HCT116 (cell line): ENCODE data around the gene UROS. TPM values are rescaled to one million over a fixed set of nuclear protein-coding genes. Genes with fewer than 3 reads are reported as not detected.

Experiments
- ATAC-seq: fragments of 200-7000 bp; cut with Tn5 transposase; 2 replicates; pipeline ENCODE4 v1.9.1; 2020; ENCODE audit warnings: mild to moderate bottlenecking, moderate library complexity
- BruUV-seq: library from RNA; stranded (reverse); fragments of 400-500 nt; replicated peaks from 2 replicates; lab custom pipeline; 2021; lab: Mats Ljungman, UMichigan
- CTCF ChIA-PET: fragments of 300-600 bp; sonication (Branson Sonifier 250); formaldehyde crosslinking; loops from one replicate; lab custom pipeline; 2021; ENCODE audit warnings: antibody characterized with exemption; lab: Charles Lee
- POLR2A ChIA-PET: fragments of 300-600, 350-600 bp; sonication (Branson Sonifier 250); formaldehyde crosslinking; loops from one replicate; lab custom pipeline; 2021; ENCODE audit warnings: antibody characterized with exemption; lab: Charles Lee
- RAD21 ChIA-PET, 2 experiments: fragments of 300-600 bp; sonication (Branson Sonifier 250); formaldehyde crosslinking; loops; one replicate each; lab custom pipeline; 2023; ENCODE audit warnings: low total read pairs in 2 of 2; ENCODE audit not compliant: uncharacterized antibody in 2 of 2, unreplicated experiment in 2 of 2, low non-redundant PET in 1 of 2; lab: Charles Lee
- DNase-seq: peaks from one replicate; pipeline ENCODE4 v3.0.0-alpha.2; 2010; ENCODE audit warnings: low read depth, low spot score
- H2AFZ ChIP-seq: fragments of 200-600 bp; shearing (Covaris generic), sonication (generic); 2 replicates; pipeline ENCODE4 v1.6.1; 2017; ENCODE audit warnings: low read depth, mixed run types, mixed read lengths, antibody characterized with exemption, low read length; ENCODE audit not compliant: poor library complexity, severe bottlenecking
- H3K27ac ChIP-seq: 2 replicates; pipeline ENCODE4 v1.5.1; 2012; ENCODE audit warnings: low read depth, low read length
- H3K27me3 ChIP-seq: fragments of 200-600 bp; sonication (generic); 2 replicates; pipeline ENCODE4 v1.6.1; 2016; ENCODE audit warnings: mixed run types, low read length, mixed read lengths; ENCODE audit not compliant: insufficient read depth
- H3K36me3 ChIP-seq, 2 experiments: fragments of 200-500 bp in 1 of 2; fragments of 200-600 bp in 1 of 2; sonication (Bioruptor generic) in 1 of 2; sonication (generic) in 1 of 2; 2 replicates each; pipeline versions ENCODE4 v1.5.1 to v1.6.1; 2014 to 2016; ENCODE audit warnings: low read length in 2 of 2, inconsistent platforms in 1 of 2, mixed read lengths in 1 of 2, mixed run types in 1 of 2; ENCODE audit not compliant: insufficient read depth in 2 of 2, control insufficient read depth in 1 of 2
- H3K4me1 ChIP-seq, 2 experiments: fragments of 200-600 bp in 1 of 2; sonication (generic) in 1 of 2; 2 replicates each; pipeline versions ENCODE4 v1.5.1 to v1.6.1; 2012 to 2017; ENCODE audit warnings: low read length in 2 of 2, inconsistent platforms in 1 of 2, mild to moderate bottlenecking in 1 of 2, mixed read lengths in 1 of 2, mixed run types in 1 of 2, moderate library complexity in 1 of 2; ENCODE audit not compliant: insufficient read depth in 2 of 2, control insufficient read depth in 1 of 2
- H3K4me2 ChIP-seq: fragments of 200-600 bp; sonication (generic); 2 replicates; pipeline ENCODE4 v1.6.1; 2017; ENCODE audit warnings: mixed run types, low read length, mixed read lengths
- H3K4me3 ChIP-seq, 2 experiments: fragments of 200-600 bp in 1 of 2; sonication (generic) in 1 of 2; replicated peaks in 1 of 2; 2 replicates each; pipeline ENCODE4 v1.5.1; 2011 to 2016; ENCODE audit warnings: low read length in 2 of 2, control low read depth in 1 of 2, low read depth in 1 of 2, mild to moderate bottlenecking in 1 of 2, mixed read lengths in 1 of 2, mixed run types in 1 of 2
- H3K79me2 ChIP-seq: fragments of 200-600 bp; sonication (generic); 2 replicates; pipeline ENCODE4 v1.6.1; 2017; ENCODE audit warnings: mild to moderate bottlenecking, mixed run types, low read length, moderate library complexity, mixed read lengths; ENCODE audit not compliant: insufficient read depth
- H3K9ac ChIP-seq: fragments of 200-600 bp; sonication (generic); 2 replicates; pipeline ENCODE4 v1.6.1; 2016; ENCODE audit warnings: low read length, mixed read lengths
- H3K9me2 ChIP-seq: fragments of 200-600 bp; sonication (generic), shearing (Covaris generic); 2 replicates; pipeline ENCODE4 v1.6.1; 2017; ENCODE audit warnings: mixed run types, mild to moderate bottlenecking, moderate library complexity; ENCODE audit not compliant: insufficient read depth
- H3K9me3 ChIP-seq, 2 experiments: fragments of 200-500 bp in 1 of 2; fragments of 200-600 bp in 1 of 2; sonication (Bioruptor generic) in 1 of 2; sonication (generic) in 1 of 2; 2 replicates each; pipeline ENCODE4 v1.6.1; 2014 to 2017; ENCODE audit warnings: low read length in 2 of 2, mixed read lengths in 2 of 2, inconsistent platforms in 1 of 2, low read depth in 1 of 2, mild to moderate bottlenecking in 1 of 2, mixed run types in 1 of 2, moderate library complexity in 1 of 2; ENCODE audit not compliant: control insufficient read depth in 1 of 2, insufficient read depth in 1 of 2
- H4K20me1 ChIP-seq: fragments of 200-600 bp; sonication (generic), shearing (Covaris generic); 2 replicates; pipeline ENCODE4 v1.6.1; 2017; ENCODE audit warnings: mixed run types, mild to moderate bottlenecking, moderate library complexity; ENCODE audit not compliant: insufficient read depth
- ATF3 ChIP-seq: IDR thresholded peaks from 2 replicates; pipeline ENCODE4 v1.6.1; 2012
- JUND ChIP-seq: IDR thresholded peaks from 2 replicates; pipeline ENCODE4 v1.6.1; 2012
- POLR2A ChIP-seq: IDR thresholded peaks from 2 replicates; pipeline ENCODE4 v1.7.0; 2011; ENCODE audit warnings: borderline replicate concordance; ENCODE audit not compliant: insufficient read depth, insufficient read length; ENCODE audit errors: extremely low read depth
- SIN3A ChIP-seq: IDR thresholded peaks from 2 replicates; pipeline ENCODE4 v1.6.1; 2012; ENCODE audit warnings: low read depth
- SP1 ChIP-seq: IDR thresholded peaks from 2 replicates; pipeline ENCODE4 v1.6.1; 2012; ENCODE audit warnings: low read depth
- SRF ChIP-seq: IDR thresholded peaks from 2 replicates; pipeline ENCODE4 v1.6.1; 2012; ENCODE audit warnings: low read depth
- TCF7L2 ChIP-seq: IDR thresholded peaks from 2 replicates; pipeline ENCODE4 v1.7.0; 2011; ENCODE audit warnings: borderline replicate concordance, inconsistent platforms; ENCODE audit not compliant: insufficient read depth, insufficient read length; ENCODE audit errors: extremely low read depth
- YY1 ChIP-seq: IDR thresholded peaks from 2 replicates; pipeline ENCODE4 v1.6.1; 2011; ENCODE audit warnings: low read length, low read depth, moderate library complexity, mild to moderate bottlenecking; ENCODE audit not compliant: insufficient replicate concordance; ENCODE audit errors: extremely low read depth
- ZFX ChIP-seq: fragments of 450-650 bp; IDR thresholded peaks from 2 replicates; pipeline ENCODE4 v1.6.1; 2017
- ZNF274 ChIP-seq: fragments of 200-500 bp; sonication (Bioruptor generic); IDR thresholded peaks from 2 replicates; pipeline ENCODE4 v1.6.1; 2014; ENCODE audit warnings: mild to moderate bottlenecking, low read depth, low read length, inconsistent platforms
- intact Hi-C: fragments of 100-400 bp; cut with micrococcal nuclease; formaldehyde crosslinking; loops from 2 replicates; pipeline ENCODE4 v1.10.0; 2022
- total RNA-seq: library from RNA; stranded (reverse); gene quantifications from one replicate; pipeline ENCODE4 v1.2.1, GENCODE V29; 2021; ENCODE audit not compliant: unreplicated experiment
- TF ChIP-seq, protein P1 (sequence below), 3 experiments: fragments of 200-600 bp in 1 of 3; sonication (generic) in 1 of 3; IDR thresholded peaks in 2 of 3; conservative IDR thresholded peaks in 1 of 3; 2 replicates each; pipeline ENCODE4 v1.5.1; 2012 to 2017; ENCODE audit warnings: low read depth in 2 of 3, low read length in 2 of 3, antibody characterized with exemption in 1 of 3, borderline replicate concordance in 1 of 3, control low read depth in 1 of 3, mild to moderate bottlenecking in 1 of 3, mixed read lengths in 1 of 3, mixed run types in 1 of 3, moderate library complexity in 1 of 3; ENCODE audit not compliant: insufficient read depth in 1 of 3
- TF ChIP-seq, protein P2 (sequence below): IDR thresholded peaks from 2 replicates; pipeline ENCODE4 v1.6.1; 2012; ENCODE audit warnings: low read depth

The UROS gene
- total RNA-seq, 1 experiment from 2014 or later: 63.9 TPM

DNA sequence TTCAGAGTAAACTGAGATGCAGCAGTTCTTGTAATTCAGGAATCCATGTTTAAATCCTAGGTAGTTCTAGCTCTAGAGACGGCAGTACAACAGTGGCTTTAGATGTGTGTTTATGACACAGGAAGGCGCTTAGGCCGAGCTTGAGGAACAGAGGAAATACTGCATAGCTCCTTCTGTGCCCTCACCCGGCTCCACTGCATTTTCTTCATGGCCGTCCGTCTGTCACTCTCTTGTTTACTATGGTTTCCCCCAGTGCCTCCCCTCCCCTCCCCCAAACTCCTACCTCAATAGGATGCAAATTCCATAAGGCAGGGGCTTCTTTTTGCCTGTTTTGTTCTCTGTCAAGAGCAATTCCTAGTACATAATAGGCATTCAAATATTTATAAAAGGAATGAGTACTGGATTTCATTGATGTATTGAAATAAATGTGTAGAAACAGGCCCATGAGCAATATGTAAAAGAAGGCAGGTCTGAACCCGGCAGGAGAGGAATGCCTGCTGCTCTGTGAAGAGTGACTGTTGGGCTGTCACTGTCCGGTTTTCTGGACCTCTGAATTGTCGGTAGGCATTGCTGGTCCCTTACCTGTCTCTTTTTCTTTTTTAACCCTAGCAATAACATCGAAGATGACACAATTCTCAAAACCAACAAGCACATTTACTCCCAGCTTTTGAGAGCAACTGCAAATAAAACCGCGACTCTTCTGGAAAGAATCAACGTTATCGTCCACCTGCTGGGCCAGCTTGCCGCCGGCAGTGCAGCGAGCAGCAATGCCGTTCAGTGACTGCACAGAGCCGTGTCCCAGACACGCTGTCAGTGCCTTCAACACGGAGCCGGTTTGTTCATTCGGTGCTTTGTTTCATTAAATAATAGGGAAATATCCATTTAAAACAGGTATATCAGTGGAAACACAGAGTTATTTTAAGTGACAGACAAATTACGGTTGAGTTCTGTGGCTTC lies 60.1 kb downstream of the UROS start:
- H3K27ac ChIP-seq: no peak overlapping the region
- no peak overlapping the region for H2AFZ ChIP-seq
- H3K36me3 ChIP-seq: peaks cover 42 to 63% of the 10 kb centered on the region in 2 experiments
- H3K27me3 ChIP-seq: no peaks in the 10 kb centered on the region
- no peaks in the 10 kb centered on the region for H4K20me1 ChIP-seq
- H3K4me2 ChIP-seq: no peak overlapping the region
- H3K9ac ChIP-seq: no peak overlapping the region
- no peaks in the 10 kb centered on the region for H3K9me2 ChIP-seq
- no peaks in the 10 kb centered on the region for H3K9me3 ChIP-seq
- no peak for DNase-seq
- no peak for TF ChIP-seq SIN3A
- TF ChIP-seq, protein P1, sequence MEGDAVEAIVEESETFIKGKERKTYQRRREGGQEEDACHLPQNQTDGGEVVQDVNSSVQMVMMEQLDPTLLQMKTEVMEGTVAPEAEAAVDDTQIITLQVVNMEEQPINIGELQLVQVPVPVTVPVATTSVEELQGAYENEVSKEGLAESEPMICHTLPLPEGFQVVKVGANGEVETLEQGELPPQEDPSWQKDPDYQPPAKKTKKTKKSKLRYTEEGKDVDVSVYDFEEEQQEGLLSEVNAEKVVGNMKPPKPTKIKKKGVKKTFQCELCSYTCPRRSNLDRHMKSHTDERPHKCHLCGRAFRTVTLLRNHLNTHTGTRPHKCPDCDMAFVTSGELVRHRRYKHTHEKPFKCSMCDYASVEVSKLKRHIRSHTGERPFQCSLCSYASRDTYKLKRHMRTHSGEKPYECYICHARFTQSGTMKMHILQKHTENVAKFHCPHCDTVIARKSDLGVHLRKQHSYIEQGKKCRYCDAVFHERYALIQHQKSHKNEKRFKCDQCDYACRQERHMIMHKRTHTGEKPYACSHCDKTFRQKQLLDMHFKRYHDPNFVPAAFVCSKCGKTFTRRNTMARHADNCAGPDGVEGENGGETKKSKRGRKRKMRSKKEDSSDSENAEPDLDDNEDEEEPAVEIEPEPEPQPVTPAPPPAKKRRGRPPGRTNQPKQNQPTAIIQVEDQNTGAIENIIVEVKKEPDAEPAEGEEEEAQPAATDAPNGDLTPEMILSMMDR (IDR thresholded peaks at IDR 0.05 in 2 of 3, conservative IDR thresholded peaks at IDR 0.05 in 1 of 3; ENCODE audit: borderline replicate concordance in 1 of 3, insufficient read depth in 1 of 3, low read depth in 2 of 3, low read length in 2 of 3): no peak
- TF ChIP-seq SP1: no peak
- TF ChIP-seq TCF7L2: no peak
- TF ChIP-seq ATF3: no peak
- TF ChIP-seq, protein P2, sequence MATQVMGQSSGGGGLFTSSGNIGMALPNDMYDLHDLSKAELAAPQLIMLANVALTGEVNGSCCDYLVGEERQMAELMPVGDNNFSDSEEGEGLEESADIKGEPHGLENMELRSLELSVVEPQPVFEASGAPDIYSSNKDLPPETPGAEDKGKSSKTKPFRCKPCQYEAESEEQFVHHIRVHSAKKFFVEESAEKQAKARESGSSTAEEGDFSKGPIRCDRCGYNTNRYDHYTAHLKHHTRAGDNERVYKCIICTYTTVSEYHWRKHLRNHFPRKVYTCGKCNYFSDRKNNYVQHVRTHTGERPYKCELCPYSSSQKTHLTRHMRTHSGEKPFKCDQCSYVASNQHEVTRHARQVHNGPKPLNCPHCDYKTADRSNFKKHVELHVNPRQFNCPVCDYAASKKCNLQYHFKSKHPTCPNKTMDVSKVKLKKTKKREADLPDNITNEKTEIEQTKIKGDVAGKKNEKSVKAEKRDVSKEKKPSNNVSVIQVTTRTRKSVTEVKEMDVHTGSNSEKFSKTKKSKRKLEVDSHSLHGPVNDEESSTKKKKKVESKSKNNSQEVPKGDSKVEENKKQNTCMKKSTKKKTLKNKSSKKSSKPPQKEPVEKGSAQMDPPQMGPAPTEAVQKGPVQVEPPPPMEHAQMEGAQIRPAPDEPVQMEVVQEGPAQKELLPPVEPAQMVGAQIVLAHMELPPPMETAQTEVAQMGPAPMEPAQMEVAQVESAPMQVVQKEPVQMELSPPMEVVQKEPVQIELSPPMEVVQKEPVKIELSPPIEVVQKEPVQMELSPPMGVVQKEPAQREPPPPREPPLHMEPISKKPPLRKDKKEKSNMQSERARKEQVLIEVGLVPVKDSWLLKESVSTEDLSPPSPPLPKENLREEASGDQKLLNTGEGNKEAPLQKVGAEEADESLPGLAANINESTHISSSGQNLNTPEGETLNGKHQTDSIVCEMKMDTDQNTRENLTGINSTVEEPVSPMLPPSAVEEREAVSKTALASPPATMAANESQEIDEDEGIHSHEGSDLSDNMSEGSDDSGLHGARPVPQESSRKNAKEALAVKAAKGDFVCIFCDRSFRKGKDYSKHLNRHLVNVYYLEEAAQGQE: no peak
- TF ChIP-seq POLR2A: no peak
- TF ChIP-seq YY1: no peak
- TF ChIP-seq ZFX: no peak
- TF ChIP-seq ZNF274: no peak
- TF ChIP-seq SRF: no peak
- no peak for TF ChIP-seq JUND
- no peak for ATAC-seq
- intact Hi-C loops: no loop called here
- H3K4me1 ChIP-seq: no peaks in the 10 kb centered on the region
- no peaks in the 10 kb centered on the region for H3K79me2 ChIP-seq
- ChIA-PET POLR2A (no interaction called here), CTCF (no interaction called here), RAD21 (no interaction called here)
- BruUV-seq: no TSS peak
- H3K4me3 ChIP-seq: no peak overlapping the region
